GM23338 (cell line): ENCODE measurements around the gene ERP44. TPM values are rescaled to one million over a fixed set of nuclear protein-coding genes. Genes with fewer than 3 reads are reported as not detected.

Experiments used
- ATAC-seq: fragments of 200-7000 bp; cut with Tn5 transposase; 3 replicates; pipeline ENCODE4 v1.9.1; 2020
- DNase-seq: peaks from one replicate; pipeline ENCODE4 v3.0.0-alpha.2; 2015; ENCODE audit warnings: low spot score
- H2AFZ ChIP-seq: fragments of 200-600 bp; sonication (generic); 2 replicates; pipeline ENCODE4 v1.8.0; 2016; ENCODE audit warnings: antibody characterized with exemption, mild to moderate bottlenecking, moderate library complexity
- H3F3A ChIP-seq: fragments of 200-600 bp; sonication (generic); replicated peaks from 2 replicates; pipeline ENCODE4 v1.8.0; 2017; ENCODE audit warnings: antibody characterized with exemption, mixed run types, low read depth
- H3K27ac ChIP-seq: fragments of 200-600 bp; sonication (generic); 2 replicates; pipeline ENCODE4 v1.6.1; 2016; ENCODE audit warnings: low read depth
- H3K27me3 ChIP-seq: fragments of 200-600 bp; sonication (generic); 2 replicates; pipeline ENCODE4 v1.8.0; 2016; ENCODE audit warnings: mild to moderate bottlenecking, mixed run types, moderate library complexity; ENCODE audit not compliant: insufficient read depth
- H3K36me3 ChIP-seq: fragments of 200-600 bp; sonication (generic); 2 replicates; pipeline ENCODE4 v1.8.0; 2016; ENCODE audit warnings: mild to moderate bottlenecking; ENCODE audit not compliant: insufficient read depth
- H3K4me1 ChIP-seq: fragments of 200-600 bp; sonication (generic); 2 replicates; pipeline ENCODE4 v1.8.0; 2016; ENCODE audit warnings: mild to moderate bottlenecking, moderate library complexity; ENCODE audit not compliant: insufficient read depth
- H3K4me2 ChIP-seq: fragments of 200-600 bp; sonication (generic); 2 replicates; pipeline ENCODE4 v1.7.1; 2017; ENCODE audit warnings: mixed run types
- H3K4me3 ChIP-seq: fragments of 200-600 bp; sonication (generic); 2 replicates; pipeline ENCODE4 v1.6.1; 2016; ENCODE audit warnings: mixed run types
- H3K79me2 ChIP-seq: fragments of 200-600 bp; sonication (generic); replicated peaks from 2 replicates; pipeline ENCODE4 v1.8.0; 2017; ENCODE audit warnings: mild to moderate bottlenecking; ENCODE audit not compliant: insufficient read depth
- H3K9me2 ChIP-seq: fragments of 200-600 bp; sonication (generic); 2 replicates; pipeline ENCODE4 v1.8.0; 2017; ENCODE audit not compliant: insufficient read depth
- H4K20me1 ChIP-seq: fragments of 200-600 bp; sonication (generic); replicated peaks from 2 replicates; pipeline ENCODE4 v1.8.0; 2017; ENCODE audit warnings: mild to moderate bottlenecking; ENCODE audit not compliant: insufficient read depth
- H3K27ac Mint-ChIP-seq: 2 replicates; pipeline ENCODE4 v1.8.0; 2020; ENCODE audit warnings: inconsistent platforms, mild to moderate bottlenecking, moderate library complexity, mixed read lengths
- H3K27me3 Mint-ChIP-seq: 3 replicates; pipeline ENCODE4 v1.8.0; 2022; ENCODE audit warnings: low read depth, mild to moderate bottlenecking, moderate library complexity, mixed read lengths, inconsistent platforms; ENCODE audit not compliant: insufficient read depth, poor library complexity
- H3K36me3 Mint-ChIP-seq: 3 replicates; pipeline ENCODE4 v1.8.0; 2021; ENCODE audit warnings: low read depth, mild to moderate bottlenecking, inconsistent platforms, moderate library complexity, mixed read lengths
- H3K4me1 Mint-ChIP-seq: 3 replicates; pipeline ENCODE4 v1.8.0; 2020; ENCODE audit warnings: mild to moderate bottlenecking, inconsistent platforms, mixed read lengths
- H3K4me3 Mint-ChIP-seq: 3 replicates; pipeline ENCODE4 v1.8.0; 2021; ENCODE audit warnings: moderate library complexity, mild to moderate bottlenecking, inconsistent platforms, mixed read lengths
- H3K9me3 Mint-ChIP-seq: 3 replicates; pipeline ENCODE4 v1.8.0; 2020; ENCODE audit warnings: moderate library complexity, mild to moderate bottlenecking, inconsistent platforms, mixed read lengths
- CREB1 ChIP-seq: fragments of 250-450 bp; sonication (Bioruptor Pico); IDR thresholded peaks from 2 replicates; pipeline ENCODE4 v1.5.0; 2020; ENCODE audit warnings: low read depth, mild to moderate bottlenecking, moderate library complexity
- ETS1 ChIP-seq: IDR thresholded peaks from 2 replicates; pipeline ENCODE4 v1.6.1; 2016; ENCODE audit warnings: antibody characterized with exemption
- EZH2phosphoT487 ChIP-seq: fragments of 200-600 bp; sonication (generic); IDR thresholded peaks from one replicate; pipeline ENCODE4 v1.8.1; 2018; ENCODE audit warnings: antibody characterized with exemption; ENCODE audit not compliant: unreplicated experiment
- JUNB ChIP-seq: IDR thresholded peaks from one replicate; pipeline ENCODE4 v1.6.1; 2016; ENCODE audit warnings: antibody characterized with exemption; ENCODE audit not compliant: unreplicated experiment
- NANOG ChIP-seq: IDR thresholded peaks from 2 replicates; pipeline ENCODE4 v1.6.1; 2016; ENCODE audit warnings: antibody characterized with exemption, borderline replicate concordance
- REST ChIP-seq: IDR thresholded peaks from one replicate; pipeline ENCODE4 v1.6.1; 2018; ENCODE audit warnings: antibody characterized with exemption; ENCODE audit not compliant: unreplicated experiment
- STAT1 ChIP-seq: IDR thresholded peaks from one replicate; pipeline ENCODE4 v1.6.1; 2016; ENCODE audit warnings: antibody characterized with exemption; ENCODE audit not compliant: unreplicated experiment
- ZNF462 ChIP-seq: fragments of 250-450 bp; sonication (Bioruptor Pico); IDR thresholded peaks from 2 replicates; pipeline ENCODE4 v1.5.0; 2020; ENCODE audit warnings: mild to moderate bottlenecking, moderate library complexity
- polyA plus RNA-seq: library from polyadenylated mRNA; unstranded; fragments of >200 nt; fragmentation: Nextera tagmentation; extraction: Ambion mirVana; gene quantifications from 2 replicates; pipeline ENCODE4 v1.2.1, GENCODE V29; 2016
- total RNA-seq: library from RNA; depleted of rRNA; stranded (reverse); fragments of >200 nt; shearing (Covaris generic); gene quantifications from 2 replicates; pipeline ENCODE4 v1.2.3, GENCODE V29; 2014

The ERP44 gene
- total and polyA plus RNA-seq, 2 experiments from 2014 or later, result 13.0 to 24.1 TPM

GRCh38 chr9:99962680-99963261, 136.0 kb downstream of the ERP44 start (continued):
- TF ChIP-seq REST (no peak), ZNF462 (CRISPR knock-in tag) (no peak), NANOG (no peak)

DNA sequence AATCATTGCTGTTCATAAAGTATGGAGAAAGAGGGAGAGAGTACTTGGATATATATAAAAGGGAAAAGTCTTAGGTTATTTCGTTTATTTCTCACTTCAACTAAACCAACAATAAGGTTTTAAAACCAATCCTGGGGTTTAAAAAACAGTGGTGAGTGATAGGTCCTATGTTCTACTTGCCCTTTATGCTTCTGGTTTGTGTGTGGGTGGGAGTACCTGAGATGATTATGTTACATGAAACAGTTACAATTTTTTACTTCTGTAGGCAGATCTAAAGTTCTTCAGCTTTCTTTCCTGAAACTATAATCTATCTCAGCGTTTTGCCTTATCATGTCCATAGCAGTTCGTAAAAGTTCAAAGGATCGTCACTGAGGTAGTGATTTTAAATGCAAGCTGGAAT, 143.2 kb downstream of the ERP44 start:
- H3K9me3 Mint-ChIP-seq, result no peaks in the 10 kb centered on the region
- H3K27ac ChIP-seq, result no peak overlapping the region
- H3K79me2 ChIP-seq, result no peaks in the 10 kb centered on the region
- H2AFZ ChIP-seq, result no peak overlapping the region
- no peaks in the 10 kb centered on the region for H3F3A ChIP-seq
- no peaks in the 10 kb centered on the region for H3K27me3 Mint-ChIP-seq
- H3K4me1 Mint-ChIP-seq, result no peaks in the 10 kb centered on the region
- H3K4me3 ChIP-seq, result no peak overlapping the region
- no peaks in the 10 kb centered on the region for H3K36me3 ChIP-seq
- H4K20me1 ChIP-seq, result no peaks in the 10 kb centered on the region
- DNase-seq (no peak), ATAC-seq (no peak)
- no peaks in the 10 kb centered on the region for H3K9me2 ChIP-seq
- peaks cover 5% of the 10 kb centered on the region; the same call in 2 of the 3 replicates for H3K36me3 Mint-ChIP-seq
- H3K27ac Mint-ChIP-seq, result no peak overlapping the region
- H3K4me3 Mint-ChIP-seq, result no peak overlapping the region
- H3K4me2 ChIP-seq, result no peak overlapping the region
- H3K27me3 ChIP-seq, result no peaks in the 10 kb centered on the region
- no peaks in the 10 kb centered on the region for H3K4me1 ChIP-seq
- no peak for TF ChIP-seq EZH2phosphoT487
- TF ChIP-seq JUNB, result no peak
- no peak for TF ChIP-seq CREB1 (CRISPR knock-in tag)
- TF ChIP-seq ETS1, result no peak
- no peak for TF ChIP-seq STAT1
- TF ChIP-seq REST, result no peak
